GM23338 (cell line): ENCODE results near the gene ATP12A. TPM values are rescaled to one million over a fixed set of nuclear protein-coding genes. Genes with fewer than 3 reads are reported as not detected.
A peak's percentile ranks its signal among the peaks of the same experiment; 100 is the strongest.

Experiments
- ATAC-seq: fragments of 200-7000 bp; cut with Tn5 transposase; 3 replicates; pipeline ENCODE4 v1.9.1; 2020
- DNase-seq: peaks from one replicate; pipeline ENCODE4 v3.0.0-alpha.2; 2015; ENCODE audit warnings: low spot score
- H2AFZ ChIP-seq: fragments of 200-600 bp; sonication (generic); 2 replicates; pipeline ENCODE4 v1.8.0; 2016; ENCODE audit warnings: antibody characterized with exemption, mild to moderate bottlenecking, moderate library complexity
- H3F3A ChIP-seq: fragments of 200-600 bp; sonication (generic); replicated peaks from 2 replicates; pipeline ENCODE4 v1.8.0; 2017; ENCODE audit warnings: antibody characterized with exemption, mixed run types, low read depth
- H3K27ac ChIP-seq: fragments of 200-600 bp; sonication (generic); 2 replicates; pipeline ENCODE4 v1.6.1; 2016; ENCODE audit warnings: low read depth
- H3K27me3 ChIP-seq: fragments of 200-600 bp; sonication (generic); 2 replicates; pipeline ENCODE4 v1.8.0; 2016; ENCODE audit warnings: mild to moderate bottlenecking, mixed run types, moderate library complexity; ENCODE audit not compliant: insufficient read depth
- H3K36me3 ChIP-seq: fragments of 200-600 bp; sonication (generic); 2 replicates; pipeline ENCODE4 v1.8.0; 2016; ENCODE audit warnings: mild to moderate bottlenecking; ENCODE audit not compliant: insufficient read depth
- H3K4me1 ChIP-seq: fragments of 200-600 bp; sonication (generic); 2 replicates; pipeline ENCODE4 v1.8.0; 2016; ENCODE audit warnings: mild to moderate bottlenecking, moderate library complexity; ENCODE audit not compliant: insufficient read depth
- H3K4me2 ChIP-seq: fragments of 200-600 bp; sonication (generic); 2 replicates; pipeline ENCODE4 v1.7.1; 2017; ENCODE audit warnings: mixed run types
- H3K4me3 ChIP-seq: fragments of 200-600 bp; sonication (generic); 2 replicates; pipeline ENCODE4 v1.6.1; 2016; ENCODE audit warnings: mixed run types
- H3K79me2 ChIP-seq: fragments of 200-600 bp; sonication (generic); replicated peaks from 2 replicates; pipeline ENCODE4 v1.8.0; 2017; ENCODE audit warnings: mild to moderate bottlenecking; ENCODE audit not compliant: insufficient read depth
- H3K9me2 ChIP-seq: fragments of 200-600 bp; sonication (generic); 2 replicates; pipeline ENCODE4 v1.8.0; 2017; ENCODE audit not compliant: insufficient read depth
- H4K20me1 ChIP-seq: fragments of 200-600 bp; sonication (generic); replicated peaks from 2 replicates; pipeline ENCODE4 v1.8.0; 2017; ENCODE audit warnings: mild to moderate bottlenecking; ENCODE audit not compliant: insufficient read depth
- H3K27ac Mint-ChIP-seq: 2 replicates; pipeline ENCODE4 v1.8.0; 2020; ENCODE audit warnings: inconsistent platforms, mild to moderate bottlenecking, moderate library complexity, mixed read lengths
- H3K27me3 Mint-ChIP-seq: 3 replicates; pipeline ENCODE4 v1.8.0; 2022; ENCODE audit warnings: low read depth, mild to moderate bottlenecking, moderate library complexity, mixed read lengths, inconsistent platforms; ENCODE audit not compliant: insufficient read depth, poor library complexity
- H3K36me3 Mint-ChIP-seq: 3 replicates; pipeline ENCODE4 v1.8.0; 2021; ENCODE audit warnings: low read depth, mild to moderate bottlenecking, inconsistent platforms, moderate library complexity, mixed read lengths
- H3K4me1 Mint-ChIP-seq: 3 replicates; pipeline ENCODE4 v1.8.0; 2020; ENCODE audit warnings: mild to moderate bottlenecking, inconsistent platforms, mixed read lengths
- H3K4me3 Mint-ChIP-seq: 3 replicates; pipeline ENCODE4 v1.8.0; 2021; ENCODE audit warnings: moderate library complexity, mild to moderate bottlenecking, inconsistent platforms, mixed read lengths
- H3K9me3 Mint-ChIP-seq: 3 replicates; pipeline ENCODE4 v1.8.0; 2020; ENCODE audit warnings: moderate library complexity, mild to moderate bottlenecking, inconsistent platforms, mixed read lengths
- CREB1 ChIP-seq: fragments of 250-450 bp; sonication (Bioruptor Pico); IDR thresholded peaks from 2 replicates; pipeline ENCODE4 v1.5.0; 2020; ENCODE audit warnings: low read depth, mild to moderate bottlenecking, moderate library complexity
- EZH2 ChIP-seq: fragments of 200-600 bp; sonication (generic); IDR thresholded peaks from one replicate; pipeline ENCODE4 v1.8.0; 2017; ENCODE audit warnings: antibody characterized with exemption, mild to moderate bottlenecking, low read depth; ENCODE audit not compliant: unreplicated experiment
- EZH2phosphoT487 ChIP-seq: fragments of 200-600 bp; sonication (generic); IDR thresholded peaks from one replicate; pipeline ENCODE4 v1.8.1; 2018; ENCODE audit warnings: antibody characterized with exemption; ENCODE audit not compliant: unreplicated experiment
- JUNB ChIP-seq: IDR thresholded peaks from one replicate; pipeline ENCODE4 v1.6.1; 2016; ENCODE audit warnings: antibody characterized with exemption; ENCODE audit not compliant: unreplicated experiment
- NANOG ChIP-seq: IDR thresholded peaks from 2 replicates; pipeline ENCODE4 v1.6.1; 2016; ENCODE audit warnings: antibody characterized with exemption, borderline replicate concordance
- POLR2AphosphoS5 ChIP-seq: IDR thresholded peaks from 2 replicates; pipeline ENCODE4 v1.6.1; 2016; ENCODE audit warnings: antibody characterized with exemption, low read depth
- STAT1 ChIP-seq: IDR thresholded peaks from one replicate; pipeline ENCODE4 v1.6.1; 2016; ENCODE audit warnings: antibody characterized with exemption; ENCODE audit not compliant: unreplicated experiment
- ZNF114 ChIP-seq: fragments of 250-450 bp; sonication (Bioruptor Pico); IDR thresholded peaks from 2 replicates; pipeline ENCODE4 v1.5.0; 2020; ENCODE audit warnings: mild to moderate bottlenecking, moderate library complexity
- ZNF331 ChIP-seq: fragments of 250-450 bp; sonication (Bioruptor Pico); IDR thresholded peaks from 2 replicates; pipeline ENCODE4 v1.5.0; 2020; ENCODE audit warnings: low read depth, mild to moderate bottlenecking, moderate library complexity
- polyA plus RNA-seq: library from polyadenylated mRNA; unstranded; fragments of >200 nt; fragmentation: Nextera tagmentation; extraction: Ambion mirVana; gene quantifications from 2 replicates; pipeline ENCODE4 v1.2.1, GENCODE V29; 2016
- total RNA-seq: library from RNA; depleted of rRNA; stranded (reverse); fragments of >200 nt; shearing (Covaris generic); gene quantifications from 2 replicates; pipeline ENCODE4 v1.2.3, GENCODE V29; 2014
- TF ChIP-seq, protein P1 (sequence below), 2 experiments: fragments of 200-600 bp in 1 of 2; sonication (generic) in 1 of 2; conservative IDR thresholded peaks; 2 replicates each; pipeline versions ENCODE4 v1.5.1 to v1.6.1; 2016 to 2017; ENCODE audit warnings: antibody characterized with exemption in 2 of 2, low read depth in 2 of 2, mild to moderate bottlenecking in 2 of 2, moderate library complexity in 1 of 2
- TF ChIP-seq, protein P2 (sequence below): IDR thresholded peaks from one replicate; pipeline ENCODE4 v1.6.1; 2018; ENCODE audit warnings: antibody characterized with exemption; ENCODE audit not compliant: unreplicated experiment
- TF ChIP-seq, protein P3 (sequence below): IDR thresholded peaks from 2 replicates; pipeline ENCODE4 v1.6.1; 2016; ENCODE audit warnings: antibody characterized with exemption

Gene ATP12A
- total and polyA plus RNA-seq, 2 experiments from 2014 or later = 0.40 to 1.0 TPM

DNA sequence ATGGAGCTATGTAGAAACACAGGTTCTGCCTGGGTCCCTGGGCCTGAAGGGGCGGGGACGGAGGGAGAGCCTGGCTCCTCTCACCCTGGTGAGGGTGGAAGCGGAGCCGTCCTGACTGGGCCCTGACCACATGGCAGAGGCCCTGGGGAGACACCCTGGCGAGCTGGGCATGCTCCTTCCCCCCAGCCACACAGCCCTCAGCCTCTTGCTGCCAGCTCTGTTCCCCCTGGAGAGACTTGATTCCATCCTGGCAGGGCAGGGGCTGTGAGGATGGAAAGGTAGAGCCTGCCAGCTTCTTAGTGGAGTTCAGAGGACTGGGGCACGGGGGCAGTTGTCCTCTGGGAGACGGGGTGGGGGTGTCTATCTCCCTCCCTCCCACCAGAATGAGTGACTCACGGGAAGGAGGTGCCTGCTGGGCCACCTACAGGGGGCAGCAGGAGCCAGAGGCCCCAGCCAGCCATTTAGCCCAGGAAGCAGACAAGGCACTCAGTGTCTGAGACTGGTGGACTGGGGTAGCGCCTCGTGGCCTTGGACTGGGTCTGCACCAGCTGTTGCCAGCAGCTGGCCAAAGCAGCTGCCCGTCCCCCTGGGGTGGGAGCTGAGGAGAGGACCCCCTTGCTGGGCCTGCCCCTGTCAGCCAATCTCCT is 60.9 kb downstream of the ATP12A start:
- Mint-ChIP-seq H3K4me1 (peaks cover 13% of the 10 kb centered on the region), H3K36me3 (no peaks in the 10 kb centered on the region), H3K27me3 (peaks cover 39% of the 10 kb centered on the region), H3K4me3 (no peak overlapping the region), H3K27ac (no peak overlapping the region), H3K9me3 (peaks cover 4% of the 10 kb centered on the region; the same call in 2 of the 3 replicates)
- Histone ChIP-seq H3K4me3 (no peak overlapping the region), H3K36me3 (no peaks in the 10 kb centered on the region), H3K9me2 (no peaks in the 10 kb centered on the region), H3K4me1 (no peaks in the 10 kb centered on the region), H4K20me1 (no peaks in the 10 kb centered on the region), H3K27ac (no peak overlapping the region), H3K79me2 (no peaks in the 10 kb centered on the region), H2AFZ (no peak overlapping the region), H3F3A (no peaks in the 10 kb centered on the region), H3K27me3 (peaks cover 37% of the 10 kb centered on the region), H3K4me2 (no peak overlapping the region)
- TF ChIP-seq STAT1 = no peak
- TF ChIP-seq, protein P1, sequence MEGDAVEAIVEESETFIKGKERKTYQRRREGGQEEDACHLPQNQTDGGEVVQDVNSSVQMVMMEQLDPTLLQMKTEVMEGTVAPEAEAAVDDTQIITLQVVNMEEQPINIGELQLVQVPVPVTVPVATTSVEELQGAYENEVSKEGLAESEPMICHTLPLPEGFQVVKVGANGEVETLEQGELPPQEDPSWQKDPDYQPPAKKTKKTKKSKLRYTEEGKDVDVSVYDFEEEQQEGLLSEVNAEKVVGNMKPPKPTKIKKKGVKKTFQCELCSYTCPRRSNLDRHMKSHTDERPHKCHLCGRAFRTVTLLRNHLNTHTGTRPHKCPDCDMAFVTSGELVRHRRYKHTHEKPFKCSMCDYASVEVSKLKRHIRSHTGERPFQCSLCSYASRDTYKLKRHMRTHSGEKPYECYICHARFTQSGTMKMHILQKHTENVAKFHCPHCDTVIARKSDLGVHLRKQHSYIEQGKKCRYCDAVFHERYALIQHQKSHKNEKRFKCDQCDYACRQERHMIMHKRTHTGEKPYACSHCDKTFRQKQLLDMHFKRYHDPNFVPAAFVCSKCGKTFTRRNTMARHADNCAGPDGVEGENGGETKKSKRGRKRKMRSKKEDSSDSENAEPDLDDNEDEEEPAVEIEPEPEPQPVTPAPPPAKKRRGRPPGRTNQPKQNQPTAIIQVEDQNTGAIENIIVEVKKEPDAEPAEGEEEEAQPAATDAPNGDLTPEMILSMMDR (conservative IDR thresholded peaks at IDR 0.05; ENCODE audit: low read depth in 2 of 2) = peak; percentile 44 to 66
- DNase-seq = peak; percentile 39
- peak; percentile 28 for ATAC-seq

DNA sequence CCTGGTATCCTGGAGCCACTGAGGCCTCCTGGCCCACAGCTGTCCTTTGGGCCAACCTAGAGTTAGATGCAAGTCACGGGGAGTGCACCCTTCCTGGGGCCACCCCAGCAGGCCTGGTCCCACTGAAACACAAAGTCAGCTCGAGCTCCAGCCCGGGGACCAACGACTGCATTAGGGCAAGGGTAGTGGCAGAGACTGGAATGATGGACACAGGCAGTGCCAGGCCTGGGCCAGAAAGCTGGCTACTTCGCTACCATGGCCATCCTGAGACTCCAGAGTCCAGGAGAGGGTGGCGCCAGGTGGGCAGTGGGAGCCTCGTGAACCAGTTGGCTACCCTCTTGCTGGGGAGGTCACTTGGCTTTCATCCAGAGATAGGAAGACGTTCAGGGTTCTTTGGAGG is 61.6 kb downstream of the ATP12A start:
- no peak for DNase-seq
- ATAC-seq = no peak
- H3K36me3 ChIP-seq = no peaks in the 10 kb centered on the region
- no peaks in the 10 kb centered on the region for H3K9me2 ChIP-seq
- H3K27me3 ChIP-seq = peaks cover 44% of the 10 kb centered on the region
- H3K4me2 ChIP-seq = no peak overlapping the region
- H3K4me1 Mint-ChIP-seq = peaks cover 15% of the 10 kb centered on the region
- H3K79me2 ChIP-seq = no peaks in the 10 kb centered on the region
- no peak overlapping the region for H3K27ac ChIP-seq
- H2AFZ ChIP-seq = no peak overlapping the region
- H3K4me3 ChIP-seq = no peak overlapping the region
- H3K9me3 Mint-ChIP-seq = peaks cover 4% of the 10 kb centered on the region; the same call in 2 of the 3 replicates
- TF ChIP-seq EZH2 = no peak
- no peak for TF ChIP-seq ZNF331 (CRISPR knock-in tag)
- TF ChIP-seq, protein P2, sequence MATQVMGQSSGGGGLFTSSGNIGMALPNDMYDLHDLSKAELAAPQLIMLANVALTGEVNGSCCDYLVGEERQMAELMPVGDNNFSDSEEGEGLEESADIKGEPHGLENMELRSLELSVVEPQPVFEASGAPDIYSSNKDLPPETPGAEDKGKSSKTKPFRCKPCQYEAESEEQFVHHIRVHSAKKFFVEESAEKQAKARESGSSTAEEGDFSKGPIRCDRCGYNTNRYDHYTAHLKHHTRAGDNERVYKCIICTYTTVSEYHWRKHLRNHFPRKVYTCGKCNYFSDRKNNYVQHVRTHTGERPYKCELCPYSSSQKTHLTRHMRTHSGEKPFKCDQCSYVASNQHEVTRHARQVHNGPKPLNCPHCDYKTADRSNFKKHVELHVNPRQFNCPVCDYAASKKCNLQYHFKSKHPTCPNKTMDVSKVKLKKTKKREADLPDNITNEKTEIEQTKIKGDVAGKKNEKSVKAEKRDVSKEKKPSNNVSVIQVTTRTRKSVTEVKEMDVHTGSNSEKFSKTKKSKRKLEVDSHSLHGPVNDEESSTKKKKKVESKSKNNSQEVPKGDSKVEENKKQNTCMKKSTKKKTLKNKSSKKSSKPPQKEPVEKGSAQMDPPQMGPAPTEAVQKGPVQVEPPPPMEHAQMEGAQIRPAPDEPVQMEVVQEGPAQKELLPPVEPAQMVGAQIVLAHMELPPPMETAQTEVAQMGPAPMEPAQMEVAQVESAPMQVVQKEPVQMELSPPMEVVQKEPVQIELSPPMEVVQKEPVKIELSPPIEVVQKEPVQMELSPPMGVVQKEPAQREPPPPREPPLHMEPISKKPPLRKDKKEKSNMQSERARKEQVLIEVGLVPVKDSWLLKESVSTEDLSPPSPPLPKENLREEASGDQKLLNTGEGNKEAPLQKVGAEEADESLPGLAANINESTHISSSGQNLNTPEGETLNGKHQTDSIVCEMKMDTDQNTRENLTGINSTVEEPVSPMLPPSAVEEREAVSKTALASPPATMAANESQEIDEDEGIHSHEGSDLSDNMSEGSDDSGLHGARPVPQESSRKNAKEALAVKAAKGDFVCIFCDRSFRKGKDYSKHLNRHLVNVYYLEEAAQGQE = no peak
- no peak for TF ChIP-seq JUNB
- no peak for TF ChIP-seq POLR2AphosphoS5
- TF ChIP-seq STAT1 = no peak
- TF ChIP-seq, protein P1 (conservative IDR thresholded peaks at IDR 0.05; ENCODE audit: low read depth in 2 of 2) = no peak
- no peak for TF ChIP-seq CREB1 (CRISPR knock-in tag)
- TF ChIP-seq NANOG = no peak
- no peak for TF ChIP-seq EZH2phosphoT487
- TF ChIP-seq, protein P3, sequence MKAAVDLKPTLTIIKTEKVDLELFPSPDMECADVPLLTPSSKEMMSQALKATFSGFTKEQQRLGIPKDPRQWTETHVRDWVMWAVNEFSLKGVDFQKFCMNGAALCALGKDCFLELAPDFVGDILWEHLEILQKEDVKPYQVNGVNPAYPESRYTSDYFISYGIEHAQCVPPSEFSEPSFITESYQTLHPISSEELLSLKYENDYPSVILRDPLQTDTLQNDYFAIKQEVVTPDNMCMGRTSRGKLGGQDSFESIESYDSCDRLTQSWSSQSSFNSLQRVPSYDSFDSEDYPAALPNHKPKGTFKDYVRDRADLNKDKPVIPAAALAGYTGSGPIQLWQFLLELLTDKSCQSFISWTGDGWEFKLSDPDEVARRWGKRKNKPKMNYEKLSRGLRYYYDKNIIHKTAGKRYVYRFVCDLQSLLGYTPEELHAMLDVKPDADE = no peak
- TF ChIP-seq ZNF114 (CRISPR knock-in tag) = no peak
- H3K4me3 Mint-ChIP-seq = no peak overlapping the region
- no peaks in the 10 kb centered on the region for H3K4me1 ChIP-seq
- no peaks in the 10 kb centered on the region for H3K36me3 Mint-ChIP-seq
- no peaks in the 10 kb centered on the region for H3F3A ChIP-seq
- peaks cover 46% of the 10 kb centered on the region for H3K27me3 Mint-ChIP-seq
- no peak overlapping the region for H3K27ac Mint-ChIP-seq
- no peaks in the 10 kb centered on the region for H4K20me1 ChIP-seq
